Activated CD8-positive, alpha-beta T cell treated with anti-CD3 and anti-CD28 coated beads for 36 hours (primary cell): ENCODE data around the gene PTCD2. TPM values are rescaled to one million over a fixed set of nuclear protein-coding genes. Genes with fewer than 3 reads are reported as not detected.

Experiments used
- ATAC-seq: fragments of 200-7000 bp; cut with Tn5 transposase; one replicate; pipeline ENCODE4 v1.10.0; 2021; ENCODE audit warnings: mild to moderate bottlenecking, moderate library complexity
- CTCF ChIA-PET: fragments of 350-600 bp; sonication (Branson Sonifier 250); formaldehyde crosslinking; loops from one replicate; lab custom pipeline; 2021; ENCODE audit warnings: antibody characterized with exemption; lab: Charles Lee
- POLR2A ChIA-PET: fragments of 350-600 bp; sonication (Branson Sonifier 250); formaldehyde crosslinking; loops from one replicate; lab custom pipeline; 2021; ENCODE audit warnings: antibody characterized with exemption; lab: Charles Lee
- DNase-seq: peaks from one replicate; pipeline ENCODE4 v3.0.0-alpha.2; 2020
- H3K27ac Mint-ChIP-seq: one replicate; pipeline ENCODE4 v1.8.0; 2021; ENCODE audit warnings: mild to moderate bottlenecking, mixed read lengths
- H3K27me3 Mint-ChIP-seq: one replicate; pipeline ENCODE4 v1.8.0; 2021; ENCODE audit warnings: mixed read lengths
- H3K36me3 Mint-ChIP-seq: one replicate; pipeline ENCODE4 v1.8.0; 2021; ENCODE audit warnings: low read depth, mixed read lengths
- H3K4me1 Mint-ChIP-seq: one replicate; pipeline ENCODE4 v1.8.0; 2021; ENCODE audit warnings: low read depth, mixed read lengths
- H3K4me3 Mint-ChIP-seq: one replicate; pipeline ENCODE4 v1.8.0; 2021; ENCODE audit warnings: mild to moderate bottlenecking, moderate library complexity, mixed read lengths
- H3K9me3 Mint-ChIP-seq: one replicate; pipeline ENCODE4 v1.8.0; 2021; ENCODE audit warnings: mixed read lengths
- CTCF ChIP-seq: fragments of 200-600 bp; IDR thresholded peaks from one replicate; pipeline ENCODE4 v1.8.0; 2022; ENCODE audit warnings: antibody characterized with exemption, mild to moderate bottlenecking
- intact Hi-C: fragments of 100-400 bp; cut with micrococcal nuclease; formaldehyde crosslinking; loops from one replicate; pipeline ENCODE4 v1.10.0; 2022
- total RNA-seq, 2 experiments: library from RNA; stranded (reverse); gene quantifications; one replicate each; pipeline ENCODE4 v1.2.3, GENCODE V29; 2021

Gene PTCD2
- total RNA-seq, 2 experiments from 2014 or later: 10.9 to 11.7 TPM

GRCh38 chr5:72390836-72391235 is 70.7 kb downstream of the PTCD2 start:
- H3K27ac Mint-ChIP-seq: no peak overlapping the region
- intact Hi-C loops: no loop called here
- no peak for ATAC-seq

GRCh38 chr5:72392326-72392733 is 72.2 kb downstream of the PTCD2 start:
- peaks cover 11% of the 10 kb centered on the region for H3K27me3 Mint-ChIP-seq
- H3K9me3 Mint-ChIP-seq: no peaks in the 10 kb centered on the region
- H3K4me3 Mint-ChIP-seq: no peak overlapping the region
- no peaks in the 10 kb centered on the region for H3K4me1 Mint-ChIP-seq
- POLR2A ChIA-PET: no interaction called here
- ATAC-seq (no peak), DNase-seq (no peak)
- intact Hi-C loops: no loop called here
- no peak overlapping the region for H3K27ac Mint-ChIP-seq
- no peak for TF ChIP-seq CTCF
- CTCF ChIA-PET: interaction anchor here (1.2 kb wide), 1 partner anchor 374 kb away, joined by 3 read pairs; no protein-coding TSS in a partner anchor
- no peaks in the 10 kb centered on the region for H3K36me3 Mint-ChIP-seq

More at GRCh38 chr5:72390836-72391235, 70.7 kb downstream of the PTCD2 start:
- ChIA-PET POLR2A (no interaction called here), CTCF (interaction anchor here (0.8 kb wide), 1 partner anchor 10 kb away, joined by 3 read pairs; no protein-coding TSS in a partner anchor)
- Mint-ChIP-seq H3K27me3 (peaks cover 11% of the 10 kb centered on the region), H3K36me3 (no peaks in the 10 kb centered on the region), H3K4me3 (no peak overlapping the region), H3K4me1 (no peaks in the 10 kb centered on the region), H3K9me3 (no peaks in the 10 kb centered on the region)
- TF ChIP-seq CTCF: no peak
- no peak for DNase-seq

- Mint-ChIP-seq H3K27me3 (peaks cover 14% of the 10 kb centered on the region), H3K9me3 (no peaks in the 10 kb centered on the region), H3K36me3 (no peaks in the 10 kb centered on the region), H3K4me3 (no peak overlapping the region), H3K27ac (no peak overlapping the region), H3K4me1 (no peaks in the 10 kb centered on the region)
- DNase-seq: no peak
- no peak for ATAC-seq
- intact Hi-C loops: no loop called here
- POLR2A ChIA-PET: no interaction called here
- no peak for TF ChIP-seq CTCF
- CTCF ChIA-PET: no interaction called here
Measured at GRCh38 chr5:72393052-72393451, 72.9 kb downstream of the PTCD2 start.

GRCh38 chr5:72394688-72395087 is 74.5 kb downstream of the PTCD2 start:
- Mint-ChIP-seq H3K27me3 (peaks cover 16% of the 10 kb centered on the region), H3K27ac (no peak overlapping the region), H3K9me3 (no peaks in the 10 kb centered on the region), H3K36me3 (no peaks in the 10 kb centered on the region), H3K4me3 (no peak overlapping the region), H3K4me1 (no peaks in the 10 kb centered on the region)
- intact Hi-C loops: no loop called here
- ChIA-PET CTCF (interaction anchor here (1.0 kb wide), 1 partner anchor 163 kb away, joined by 3 read pairs; no protein-coding TSS in a partner anchor), POLR2A (no interaction called here)
- TF ChIP-seq CTCF: no peak
- ATAC-seq: no peak
- no peak for DNase-seq

GRCh38 chr5:72397836-72398235 is 77.7 kb downstream of the PTCD2 start:
- intact Hi-C loops: no loop called here
- peaks cover 19% of the 10 kb centered on the region for H3K9me3 Mint-ChIP-seq
- ChIA-PET CTCF (no interaction called here), POLR2A (no interaction called here)
- H3K27me3 Mint-ChIP-seq: peaks cover 16% of the 10 kb centered on the region
- H3K4me3 Mint-ChIP-seq: no peak overlapping the region
- DNase-seq (no peak), ATAC-seq (no peak)
- no peaks in the 10 kb centered on the region for H3K4me1 Mint-ChIP-seq
- TF ChIP-seq CTCF: no peak
- no peaks in the 10 kb centered on the region for H3K36me3 Mint-ChIP-seq
- H3K27ac Mint-ChIP-seq: no peak overlapping the region
